ENCODE data around the gene CASZ1.

The CASZ1 gene

GRCh38 chr1:10724948-10725847, 71.2 kb downstream of the CASZ1 start:
- TF ChIP-seq POLR2A (IDR thresholded peaks at IDR 0.05; ENCODE audit: low read depth, low read length): no peak
- no peak for TF ChIP-seq POLR2AphosphoS5 (IDR thresholded peaks at IDR 0.05; ENCODE audit: low read depth, low read length)
- no peak for TF ChIP-seq SPI1 (IDR thresholded peaks at IDR 0.05; ENCODE audit: low read depth, low read length)
- no peak for TF ChIP-seq TAF1 (IDR thresholded peaks at IDR 0.05; ENCODE audit: low read depth, low read length)
- TF ChIP-seq POU2F2 (IDR thresholded peaks at IDR 0.05; ENCODE audit: low read depth, low read length): no peak
- no peak for TF ChIP-seq PAX5 (IDR thresholded peaks at IDR 0.05; ENCODE audit: insufficient read depth, low read length, severe bottlenecking)
- DNase-seq (ENCODE audit: insufficient read length, low spot score) (no peak), FAIRE-seq (no peak)

GRCh38 chr1:10724511-10724910, 71.9 kb downstream of the CASZ1 start:
- no peak for DNase-seq (ENCODE audit: insufficient read length, low spot score)
- no peak for FAIRE-seq

GRCh38 chr1:10724052-10724494, 72.4 kb downstream of the CASZ1 start:
- FAIRE-seq (no peak), DNase-seq (ENCODE audit: insufficient read length, low spot score) (no peak)
- TF ChIP-seq POLR2AphosphoS5 (IDR thresholded peaks at IDR 0.05; ENCODE audit: low read depth, low read length) (no peak), SPI1 (IDR thresholded peaks at IDR 0.05; ENCODE audit: low read depth, low read length) (no peak), POLR2A (IDR thresholded peaks at IDR 0.05; ENCODE audit: low read depth, low read length) (no peak), TAF1 (IDR thresholded peaks at IDR 0.05; ENCODE audit: low read depth, low read length) (no peak), POU2F2 (IDR thresholded peaks at IDR 0.05; ENCODE audit: low read depth, low read length) (no peak), PAX5 (IDR thresholded peaks at IDR 0.05; ENCODE audit: insufficient read depth, low read length, severe bottlenecking) (no peak)

More at GRCh38 chr1:10724511-10724910, 71.9 kb downstream of the CASZ1 start:
- TF ChIP-seq TAF1 (IDR thresholded peaks at IDR 0.05; ENCODE audit: low read depth, low read length) (no peak), POLR2AphosphoS5 (IDR thresholded peaks at IDR 0.05; ENCODE audit: low read depth, low read length) (no peak), POU2F2 (IDR thresholded peaks at IDR 0.05; ENCODE audit: low read depth, low read length) (no peak), PAX5 (IDR thresholded peaks at IDR 0.05; ENCODE audit: insufficient read depth, low read length, severe bottlenecking) (no peak), SPI1 (IDR thresholded peaks at IDR 0.05; ENCODE audit: low read depth, low read length) (no peak), POLR2A (IDR thresholded peaks at IDR 0.05; ENCODE audit: low read depth, low read length) (no peak)

GRCh38 chr1:10723317-10723716, 73.1 kb downstream of the CASZ1 start:
- FAIRE-seq: no peak
- TF ChIP-seq SPI1 (IDR thresholded peaks at IDR 0.05; ENCODE audit: low read depth, low read length) (no peak), PAX5 (IDR thresholded peaks at IDR 0.05; ENCODE audit: insufficient read depth, low read length, severe bottlenecking) (no peak), TAF1 (IDR thresholded peaks at IDR 0.05; ENCODE audit: low read depth, low read length) (no peak), POU2F2 (IDR thresholded peaks at IDR 0.05; ENCODE audit: low read depth, low read length) (no peak), POLR2AphosphoS5 (IDR thresholded peaks at IDR 0.05; ENCODE audit: low read depth, low read length) (no peak), POLR2A (IDR thresholded peaks at IDR 0.05; ENCODE audit: low read depth, low read length) (no peak)

GRCh38 chr1:10722803-10723202, 73.6 kb downstream of the CASZ1 start:
- TF ChIP-seq POLR2A (IDR thresholded peaks at IDR 0.05; ENCODE audit: low read depth, low read length) (no peak), SPI1 (IDR thresholded peaks at IDR 0.05; ENCODE audit: low read depth, low read length) (no peak), TAF1 (IDR thresholded peaks at IDR 0.05; ENCODE audit: low read depth, low read length) (no peak), POU2F2 (IDR thresholded peaks at IDR 0.05; ENCODE audit: low read depth, low read length) (no peak), PAX5 (IDR thresholded peaks at IDR 0.05; ENCODE audit: insufficient read depth, low read length, severe bottlenecking) (no peak), POLR2AphosphoS5 (IDR thresholded peaks at IDR 0.05; ENCODE audit: low read depth, low read length) (no peak)
- DNase-seq (ENCODE audit: insufficient read length, low spot score): no peak
- FAIRE-seq: no peak

More at GRCh38 chr1:10723317-10723716, 73.1 kb downstream of the CASZ1 start:
- no peak for DNase-seq (ENCODE audit: insufficient read length, low spot score)

DNA sequence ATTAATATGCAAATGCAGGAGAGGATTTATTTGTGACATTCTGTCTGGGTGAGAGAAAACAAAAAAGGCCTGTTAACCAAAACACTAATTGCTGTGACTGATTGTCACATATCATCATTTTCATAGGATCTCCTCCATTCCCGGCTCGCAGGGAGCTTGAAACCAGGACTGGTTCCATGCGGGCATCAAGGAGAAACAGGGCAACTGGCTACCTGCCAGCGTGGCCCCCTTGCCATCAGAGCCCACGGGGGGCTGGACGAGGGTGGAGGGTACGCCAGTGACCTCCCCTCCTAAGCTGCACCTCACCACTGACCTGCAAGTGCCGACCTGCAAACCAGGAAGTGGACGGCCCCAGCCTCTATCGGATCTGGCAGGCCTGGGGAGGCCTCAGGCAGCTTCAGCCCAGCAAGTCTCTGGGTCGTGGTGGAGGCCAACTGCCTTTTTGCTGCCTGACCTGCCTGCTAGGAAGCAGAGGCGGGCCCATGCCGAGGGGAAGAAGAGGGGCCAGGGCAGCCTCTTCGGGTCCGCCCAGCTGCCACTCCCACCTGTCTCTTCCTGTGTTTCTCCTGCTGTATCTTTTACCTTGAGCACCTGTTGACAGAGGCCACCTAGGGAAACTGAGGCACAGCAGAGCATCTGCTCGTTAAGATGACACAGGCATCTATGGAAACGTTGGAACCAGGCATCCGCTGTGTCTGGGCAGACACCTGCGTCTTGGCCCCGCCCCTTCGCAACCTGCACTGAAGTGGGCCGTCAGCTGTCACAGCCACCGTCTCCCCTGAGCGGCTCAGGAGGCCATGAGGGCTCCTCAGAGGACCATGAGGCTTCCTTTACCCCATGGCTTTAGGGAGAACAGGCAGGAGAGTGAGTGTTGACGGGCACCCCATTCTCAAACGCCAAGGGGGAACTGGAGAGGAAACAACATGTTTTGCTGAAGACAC, 74.8 kb downstream of the CASZ1 start:
- FAIRE-seq (no peak), DNase-seq (ENCODE audit: insufficient read length, low spot score) (no peak)
- TF ChIP-seq PAX5 (IDR thresholded peaks at IDR 0.05; ENCODE audit: insufficient read depth, low read length, severe bottlenecking) (no peak), POLR2A (IDR thresholded peaks at IDR 0.05; ENCODE audit: low read depth, low read length) (no peak), SPI1 (IDR thresholded peaks at IDR 0.05; ENCODE audit: low read depth, low read length) (no peak), POU2F2 (IDR thresholded peaks at IDR 0.05; ENCODE audit: low read depth, low read length) (no peak), POLR2AphosphoS5 (IDR thresholded peaks at IDR 0.05; ENCODE audit: low read depth, low read length) (no peak), TAF1 (IDR thresholded peaks at IDR 0.05; ENCODE audit: low read depth, low read length) (no peak)

DNA sequence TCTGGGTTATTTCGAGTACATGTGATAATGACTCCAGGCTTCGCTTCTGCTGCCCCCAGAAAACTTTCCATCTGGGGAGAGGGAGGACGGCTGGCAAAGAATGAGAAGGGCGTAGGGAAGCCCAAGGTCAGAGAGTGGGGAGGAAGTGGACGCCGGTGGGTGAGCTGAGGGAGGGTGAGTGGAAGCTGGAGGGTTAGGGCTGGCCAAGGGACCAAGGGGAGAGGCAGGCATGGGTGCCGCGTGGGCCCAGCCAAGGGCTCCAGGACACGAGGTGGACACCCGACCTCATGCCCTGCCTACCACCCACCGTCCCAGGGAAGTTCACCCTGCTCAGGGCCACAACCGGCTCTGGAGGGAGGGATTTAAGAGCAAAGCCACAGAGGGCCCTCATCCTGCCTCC, 75.8 kb downstream of the CASZ1 start:
- TF ChIP-seq PAX5 (IDR thresholded peaks at IDR 0.05; ENCODE audit: insufficient read depth, low read length, severe bottlenecking) (no peak), POLR2A (IDR thresholded peaks at IDR 0.05; ENCODE audit: low read depth, low read length) (no peak), SPI1 (IDR thresholded peaks at IDR 0.05; ENCODE audit: low read depth, low read length) (no peak), POU2F2 (IDR thresholded peaks at IDR 0.05; ENCODE audit: low read depth, low read length) (no peak), POLR2AphosphoS5 (IDR thresholded peaks at IDR 0.05; ENCODE audit: low read depth, low read length) (no peak), TAF1 (IDR thresholded peaks at IDR 0.05; ENCODE audit: low read depth, low read length) (no peak)
- DNase-seq (ENCODE audit: insufficient read length, low spot score) (no peak), FAIRE-seq (no peak)

GRCh38 chr1:10718083-10718415, 78.4 kb downstream of the CASZ1 start:
- no peak for FAIRE-seq
- TF ChIP-seq TAF1 (IDR thresholded peaks at IDR 0.05; ENCODE audit: low read depth, low read length) (no peak), POU2F2 (IDR thresholded peaks at IDR 0.05; ENCODE audit: low read depth, low read length) (no peak), POLR2A (IDR thresholded peaks at IDR 0.05; ENCODE audit: low read depth, low read length) (no peak), SPI1 (IDR thresholded peaks at IDR 0.05; ENCODE audit: low read depth, low read length) (no peak)
- DNase-seq (ENCODE audit: insufficient read length, low spot score): no peak
